ENCODE measurements around the gene NANOS3.

NANOS3 gene

DNA sequence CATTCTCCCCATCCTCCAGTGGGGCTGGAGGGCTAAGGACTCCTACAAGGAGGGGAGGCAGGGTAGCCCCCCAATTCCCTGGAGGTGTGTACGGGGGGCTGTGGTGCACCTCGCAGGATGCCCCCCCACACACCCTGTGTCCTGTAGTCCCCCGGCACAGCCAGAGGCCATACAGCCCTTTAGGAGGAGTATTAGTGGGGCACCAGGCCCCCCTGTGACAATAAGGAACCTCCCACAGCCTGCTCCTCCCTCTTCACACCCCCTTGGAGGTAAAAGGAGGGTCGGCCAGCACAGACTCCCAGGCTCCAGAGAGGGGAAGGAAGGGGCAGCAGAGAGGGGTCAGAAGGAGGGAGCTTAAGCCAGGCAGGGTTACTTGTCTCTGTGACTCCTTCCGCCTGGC is at the start of gene NANOS3:
Gene NANOS3, plus strand, starts transcription at position 301 of the 400 bp plus-strand sequence. CDS start 115 bp downstream, outside the sequence.
- DNase-seq, result no peak

DNA sequence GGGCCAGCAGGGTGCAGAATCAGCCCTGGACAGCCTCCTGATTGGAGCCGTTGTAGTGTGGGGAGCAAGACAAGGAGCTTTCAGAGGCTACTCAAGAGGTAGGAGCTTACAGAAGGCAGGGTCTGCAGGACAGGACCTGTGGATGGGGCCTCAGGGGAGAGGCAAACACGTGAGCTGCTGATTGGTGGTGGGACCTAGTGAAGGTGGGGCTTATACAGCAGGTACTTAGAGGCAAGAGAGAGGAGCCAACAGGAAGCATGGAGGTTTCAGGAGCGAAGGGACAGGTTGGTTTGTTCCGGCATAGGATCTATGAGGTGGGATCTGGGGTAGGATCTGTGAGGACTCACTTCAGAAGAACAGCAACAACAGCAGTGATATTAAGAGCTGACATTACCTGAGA is 49.3 kb upstream of the NANOS3 start:
- DNase-seq, result no peak

DNA sequence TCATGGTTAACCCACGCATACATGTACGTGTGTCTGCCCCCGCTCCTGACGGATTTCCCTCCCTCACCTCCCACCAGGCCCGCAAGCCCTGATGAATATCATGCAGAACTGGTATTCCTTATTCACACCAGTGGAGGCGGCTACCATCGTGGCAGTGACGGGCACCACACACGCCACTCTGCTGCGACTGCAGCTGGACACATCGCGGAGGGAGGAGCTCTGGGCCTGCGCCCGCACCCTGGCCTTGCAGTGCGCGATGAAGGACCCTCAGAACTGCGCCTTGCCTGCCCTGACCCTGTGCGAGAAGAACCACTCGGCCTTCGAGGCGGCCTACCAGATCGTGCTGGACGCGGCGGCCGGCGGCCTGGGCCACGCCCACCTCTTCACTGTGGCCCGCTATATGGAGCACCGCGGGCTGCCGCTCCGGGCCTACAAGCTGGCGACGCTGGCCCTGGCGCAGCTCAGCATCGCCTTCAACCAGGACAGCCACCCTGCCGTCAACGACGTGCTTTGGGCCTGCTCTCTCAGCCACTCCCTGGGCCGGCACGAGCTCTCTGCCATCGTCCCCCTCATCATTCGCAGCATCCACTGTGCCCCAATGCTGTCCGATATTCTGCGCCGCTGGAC is 46.7 kb upstream of the NANOS3 start:
- no peak for DNase-seq

DNA sequence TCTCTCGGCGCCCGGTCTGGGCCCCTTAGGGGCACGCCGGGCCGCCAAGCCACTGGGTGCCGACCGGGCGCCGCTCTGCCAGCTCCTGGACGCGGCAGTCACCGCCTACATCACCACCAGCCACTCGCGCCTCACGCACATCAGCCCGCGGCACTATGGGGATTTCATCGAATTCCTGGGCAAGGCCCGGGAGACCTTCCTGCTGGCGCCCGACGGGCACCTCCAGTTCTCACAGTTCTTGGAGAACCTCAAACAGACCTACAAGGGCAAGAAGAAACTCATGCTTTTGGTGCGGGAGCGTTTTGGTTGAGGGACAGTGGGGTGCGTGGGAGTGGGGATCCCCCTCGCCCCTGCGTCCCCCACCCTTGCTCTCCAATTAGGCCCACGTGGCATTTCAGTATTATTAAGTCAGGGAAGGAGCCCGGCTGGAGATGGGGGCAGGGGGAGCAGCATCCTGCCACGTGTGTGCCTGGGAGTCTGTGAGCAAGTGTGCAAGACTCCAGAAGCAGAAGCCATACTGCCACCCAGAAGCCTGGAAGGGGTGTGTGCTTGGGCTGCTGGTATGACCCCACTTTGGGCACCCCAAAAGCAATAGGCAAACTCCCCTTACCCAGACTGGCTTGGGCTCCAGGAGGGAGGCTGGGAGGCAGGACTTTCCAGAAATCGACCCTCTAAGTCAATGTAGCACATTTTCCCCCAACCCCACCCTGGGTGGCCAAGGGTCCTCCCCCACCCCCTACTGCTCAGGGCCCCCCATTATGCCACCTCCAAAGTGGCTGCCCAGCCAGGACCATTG is 46.0 kb upstream of the NANOS3 start:
- no peak for DNase-seq

DNA sequence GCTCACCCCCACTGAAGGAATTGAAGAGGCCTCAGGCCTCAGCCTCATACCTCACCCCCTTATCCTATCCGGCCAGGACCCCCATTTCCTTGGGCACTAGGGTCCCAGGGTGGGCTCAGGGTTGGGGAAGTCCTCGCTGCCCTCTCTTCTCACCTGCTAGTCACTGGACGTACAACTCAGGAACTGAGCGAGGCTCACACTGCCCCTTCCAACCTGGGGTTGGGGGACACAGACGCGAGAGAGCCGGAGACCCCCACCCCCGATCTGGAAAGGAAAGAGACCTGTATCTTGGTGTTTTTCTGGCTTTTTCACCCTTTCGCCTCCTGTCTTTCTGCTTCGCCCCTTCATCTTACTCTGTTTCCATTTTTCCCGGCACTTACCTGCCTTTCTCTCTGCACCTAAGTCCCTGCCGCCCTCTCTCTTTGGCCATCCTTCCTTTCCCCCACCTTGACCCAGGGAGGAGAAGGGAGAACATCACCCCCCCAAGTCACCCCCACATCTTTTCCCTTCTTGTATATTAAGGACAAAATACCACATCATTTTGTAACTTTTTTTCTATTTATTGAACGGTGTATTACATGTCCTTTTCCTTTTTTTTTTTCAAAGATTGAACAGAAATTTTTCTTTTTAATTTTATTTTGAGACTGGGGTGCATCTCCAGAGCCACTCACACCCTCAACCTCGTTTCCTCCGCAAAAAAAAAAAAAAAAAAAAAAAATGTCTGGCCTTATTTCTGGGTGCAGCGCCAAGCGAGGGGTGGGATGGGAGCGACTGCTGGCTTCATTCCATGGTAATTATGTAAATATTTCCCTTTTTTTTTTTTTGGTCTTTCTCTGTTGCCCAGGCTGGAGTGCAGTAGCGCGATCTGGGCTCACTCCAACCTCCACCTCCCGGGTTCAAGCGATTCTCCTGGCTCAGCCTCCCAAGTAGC is 45.1 kb upstream of the NANOS3 start:
- no peak for DNase-seq

DNA sequence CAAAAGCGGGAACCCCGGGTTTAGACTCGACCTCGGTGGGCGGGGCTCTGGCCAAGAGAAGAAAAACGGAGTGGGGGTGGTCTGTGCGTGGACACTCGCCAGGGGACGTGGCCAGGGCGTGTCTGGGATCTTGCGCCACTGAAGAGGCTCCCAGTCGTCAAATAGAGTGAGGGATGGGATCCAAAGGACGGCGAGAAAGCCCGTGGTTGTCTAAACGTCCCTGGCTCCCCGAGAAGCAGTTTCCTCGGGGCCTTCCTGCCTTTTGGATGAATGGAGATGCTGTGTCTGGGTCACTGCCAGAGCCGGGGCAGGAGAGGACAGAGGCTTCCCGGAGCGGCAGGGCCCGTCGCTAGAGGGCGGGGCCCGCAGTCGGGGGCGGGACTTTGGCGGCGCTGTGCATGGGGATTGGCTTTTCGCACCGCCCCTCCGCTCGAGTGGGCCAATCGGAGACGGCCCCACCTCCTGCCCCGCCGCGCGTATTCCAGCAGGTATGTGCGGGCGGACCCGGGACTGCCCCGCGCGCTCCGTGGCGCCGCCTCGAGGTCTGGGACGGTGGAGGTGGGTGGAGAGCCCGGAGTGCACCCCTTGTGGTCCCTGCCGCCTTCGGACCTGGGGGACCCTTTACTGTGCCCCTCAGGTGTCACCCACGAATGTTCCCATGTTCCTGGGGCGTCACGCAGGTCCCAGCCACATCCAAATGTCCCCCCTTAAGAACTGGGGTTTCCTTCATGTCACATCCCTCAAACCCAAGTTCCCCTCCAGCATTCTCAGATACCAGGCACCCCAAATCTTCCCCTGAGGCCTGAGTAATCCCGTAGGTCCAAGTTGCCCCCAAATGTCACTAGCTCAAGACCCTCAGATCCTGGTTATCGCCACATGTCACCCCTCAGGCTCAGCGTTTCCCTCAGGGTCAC is 43.3 kb upstream of the NANOS3 start:
- DNase-seq, result peak; percentile 62 to 80

DNA sequence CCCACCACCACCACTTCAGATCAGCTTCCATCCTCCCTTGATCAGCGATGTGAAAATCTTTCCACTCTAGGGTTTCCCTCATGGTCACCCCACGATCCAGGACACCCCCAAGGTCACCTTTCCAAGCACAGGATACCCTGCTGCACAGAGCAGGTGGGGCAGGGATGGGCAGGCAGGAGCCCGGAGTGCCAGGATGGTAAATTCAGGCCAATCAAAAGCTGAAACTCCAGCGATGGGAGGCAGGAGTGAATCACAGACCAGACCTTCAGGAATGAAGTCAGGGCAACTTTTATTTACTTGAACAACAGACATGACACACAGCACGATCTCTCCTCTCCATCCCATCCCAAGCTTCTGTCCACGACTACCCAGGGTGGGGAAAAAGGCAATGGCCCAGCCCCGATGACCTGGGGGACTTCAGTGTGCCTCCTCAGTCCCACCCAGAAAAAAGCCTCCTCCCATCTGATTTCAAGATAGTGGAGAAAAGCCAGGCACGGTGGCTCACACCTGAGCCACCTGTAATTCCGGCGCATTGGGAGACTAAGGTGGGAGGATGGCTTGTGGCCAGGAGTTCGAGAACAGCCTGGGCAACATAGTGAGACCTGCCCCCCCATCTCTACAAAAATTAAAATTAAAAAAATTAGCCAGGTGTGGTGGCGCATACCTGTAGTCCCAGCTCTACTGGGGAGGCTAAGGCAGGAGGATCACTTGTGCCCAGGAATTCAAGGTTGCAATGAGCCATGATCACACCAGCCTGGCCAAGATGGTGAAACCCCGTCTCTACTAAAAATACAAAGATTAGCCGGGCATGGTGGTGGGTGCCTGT is 42.5 kb upstream of the NANOS3 start:
- peak; percentile 73 to 76 for DNase-seq

DNA sequence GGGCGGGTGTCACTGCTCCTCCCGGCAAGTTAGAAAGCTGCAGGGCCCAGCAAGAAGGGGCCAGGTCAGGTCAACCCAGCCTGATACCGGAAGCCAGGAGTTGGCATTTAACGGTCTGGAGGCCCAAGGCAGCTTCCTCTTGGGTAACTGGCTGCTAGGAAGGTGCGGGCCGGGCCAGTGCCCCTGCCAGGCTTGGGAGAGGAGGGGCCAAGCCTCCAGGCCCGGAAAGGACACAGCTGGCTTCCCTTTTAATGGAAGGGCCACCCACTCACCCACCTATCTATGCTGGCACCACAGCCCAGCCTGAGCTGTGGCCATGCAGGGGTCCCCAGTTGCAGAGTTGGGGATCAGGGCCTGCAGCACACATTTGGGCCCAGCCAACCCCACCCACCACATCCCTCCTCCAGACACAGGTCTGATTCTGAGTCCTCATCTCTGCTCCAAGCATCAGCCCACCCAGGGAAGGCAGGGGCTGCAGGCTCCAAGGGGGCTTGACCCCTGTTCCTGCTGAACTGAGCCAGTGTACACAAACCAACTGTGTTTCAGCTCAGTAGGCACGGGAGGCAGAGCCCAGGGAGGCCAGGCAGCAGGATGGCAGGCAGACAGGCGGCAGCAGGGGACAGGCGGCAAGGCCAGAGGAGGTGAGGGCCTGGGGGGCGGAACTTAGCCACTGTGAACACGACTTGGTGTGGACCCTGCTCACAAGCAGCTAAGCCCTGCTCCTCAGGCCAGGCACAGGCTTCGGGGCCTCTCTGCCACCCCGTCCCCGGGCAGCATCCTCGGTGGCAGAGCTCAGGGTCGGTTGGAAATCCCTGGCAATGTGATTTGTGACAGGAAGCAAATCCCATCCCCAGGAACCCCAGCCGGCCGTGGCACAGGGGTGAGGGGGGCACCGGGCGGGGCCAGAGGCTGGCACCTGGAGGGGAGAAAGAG is 40.9 kb upstream of the NANOS3 start:
- DNase-seq, result peak; percentile 65 to 68

DNA sequence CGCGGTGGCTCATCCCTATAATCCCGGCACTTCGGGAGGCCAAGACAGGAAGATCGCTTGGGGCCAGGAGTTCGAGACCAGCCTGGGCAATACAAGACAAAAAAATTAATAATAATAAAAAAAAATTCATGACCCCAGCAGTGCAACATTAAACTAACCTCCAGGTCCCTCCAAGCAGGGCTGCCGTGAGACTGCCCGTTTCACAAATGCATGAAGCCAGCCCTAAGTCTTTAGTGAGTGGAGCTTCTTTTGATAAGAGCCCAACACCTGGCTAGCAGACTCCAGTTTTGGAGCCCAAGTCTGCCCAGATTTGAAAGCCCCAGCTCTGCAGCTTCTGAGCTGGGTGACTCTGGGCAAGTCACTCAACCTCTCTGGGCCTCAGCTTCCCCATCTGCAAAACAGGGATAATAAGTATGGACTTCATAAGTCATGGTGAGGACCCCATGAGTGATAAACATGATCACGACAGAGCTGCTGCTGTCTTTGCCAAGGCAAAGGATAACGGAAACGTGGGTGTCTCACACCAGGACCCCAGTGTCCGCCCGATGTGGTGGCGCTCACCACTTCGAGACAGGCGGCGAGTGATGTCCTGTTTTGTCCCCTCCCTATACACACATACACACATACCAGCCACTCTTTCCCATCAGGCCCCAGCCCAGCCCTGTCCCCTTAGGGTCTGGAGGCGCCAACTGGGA is 38.4 kb upstream of the NANOS3 start:
- no peak for DNase-seq

DNA sequence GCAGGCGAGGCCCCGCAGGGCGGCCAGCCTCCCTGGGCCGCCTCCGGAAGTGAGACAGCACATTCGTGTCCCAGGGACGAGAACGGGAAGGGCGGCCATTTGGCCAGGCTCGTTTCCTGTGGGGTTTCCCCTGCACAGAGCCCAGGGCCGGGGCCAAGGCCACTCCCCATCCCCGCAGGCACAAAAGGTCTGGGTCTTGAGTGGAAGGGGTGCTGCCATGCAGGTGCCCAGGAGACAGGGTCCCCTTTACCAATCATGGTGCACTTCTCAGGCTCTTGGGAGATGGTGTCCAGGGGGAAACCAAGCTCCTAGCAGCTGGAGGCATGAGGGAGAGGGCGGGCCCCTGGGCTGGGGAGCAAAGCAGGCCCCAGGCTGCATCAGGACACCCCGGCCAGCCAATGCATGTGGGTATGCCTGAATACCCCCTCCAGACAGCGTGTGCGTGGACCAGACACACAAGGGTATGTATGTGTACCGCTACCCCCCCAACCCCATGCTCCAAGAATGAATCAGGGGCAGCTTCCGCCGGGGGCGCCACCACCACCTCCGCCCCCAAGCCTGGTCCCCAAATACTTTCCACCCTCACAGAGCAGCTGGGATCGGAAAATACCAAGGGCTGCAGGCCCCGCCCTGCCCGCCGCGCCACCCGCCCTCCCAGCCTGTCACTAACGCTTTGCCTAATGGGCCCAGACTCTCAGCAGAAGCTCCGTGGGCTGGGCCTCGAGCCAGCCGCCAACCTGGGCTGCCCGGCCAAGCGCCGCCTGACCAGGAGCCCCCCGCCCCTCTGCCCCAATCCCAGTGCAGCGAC is 37.6 kb upstream of the NANOS3 start:
- DNase-seq, result peak; percentile 55 to 75

DNA sequence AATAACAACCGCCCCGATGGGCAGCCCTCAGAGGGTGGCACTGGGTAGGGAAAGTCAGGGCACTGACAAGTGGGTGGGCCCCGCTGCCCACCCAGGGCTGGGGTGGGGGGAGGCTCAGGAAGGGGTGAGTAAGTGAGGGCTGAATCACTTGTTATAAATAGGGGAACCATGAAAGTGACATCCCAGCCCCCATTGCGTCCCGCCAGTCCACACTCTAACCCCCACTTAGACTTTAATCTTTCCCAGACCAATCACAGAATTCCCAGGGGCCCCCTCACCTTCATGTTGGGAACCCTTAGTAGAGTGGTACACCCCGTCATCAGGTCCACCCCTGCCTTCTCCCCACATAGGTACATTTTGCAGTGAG is 37.0 kb upstream of the NANOS3 start:
- no peak for DNase-seq

DNA sequence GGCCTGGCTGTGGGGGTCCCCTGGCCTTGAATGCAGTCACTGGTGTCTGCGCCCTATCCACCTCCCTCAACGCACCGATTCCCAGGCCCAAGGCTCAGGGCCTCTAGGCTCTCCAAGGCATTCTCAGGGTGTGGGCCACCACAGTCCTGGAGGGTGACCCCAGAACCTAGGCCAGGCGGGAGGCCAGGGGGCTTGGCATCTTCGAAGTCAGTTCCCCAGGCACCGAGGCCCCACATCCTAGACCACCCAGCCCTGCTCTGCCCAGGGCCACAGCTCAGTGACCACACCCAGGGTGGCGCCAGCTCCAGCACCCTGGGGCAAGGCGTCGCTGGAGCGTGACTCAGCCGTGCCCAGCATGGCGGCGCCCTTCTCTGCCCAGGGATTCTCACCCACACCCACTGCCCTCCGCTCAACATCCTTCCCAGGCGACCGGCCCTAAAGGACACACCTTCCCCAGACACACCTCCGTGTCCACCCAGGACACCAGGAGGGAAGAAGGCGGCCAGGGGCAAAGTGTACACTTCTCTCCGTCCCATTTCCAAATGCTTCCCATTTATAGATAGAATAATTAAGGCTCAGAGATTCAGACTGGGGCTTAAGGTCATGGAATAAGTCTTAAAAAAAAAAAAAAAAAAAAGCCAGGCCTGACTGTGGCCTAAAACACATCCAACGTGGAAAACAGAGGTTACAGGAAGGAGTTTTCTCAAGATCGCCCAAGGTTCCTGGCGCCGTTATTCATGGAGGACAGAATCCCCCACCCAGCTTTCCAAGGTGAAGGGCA is 36.4 kb upstream of the NANOS3 start:
- peak in 1 of 2 experiments; percentile 76 for DNase-seq

DNA sequence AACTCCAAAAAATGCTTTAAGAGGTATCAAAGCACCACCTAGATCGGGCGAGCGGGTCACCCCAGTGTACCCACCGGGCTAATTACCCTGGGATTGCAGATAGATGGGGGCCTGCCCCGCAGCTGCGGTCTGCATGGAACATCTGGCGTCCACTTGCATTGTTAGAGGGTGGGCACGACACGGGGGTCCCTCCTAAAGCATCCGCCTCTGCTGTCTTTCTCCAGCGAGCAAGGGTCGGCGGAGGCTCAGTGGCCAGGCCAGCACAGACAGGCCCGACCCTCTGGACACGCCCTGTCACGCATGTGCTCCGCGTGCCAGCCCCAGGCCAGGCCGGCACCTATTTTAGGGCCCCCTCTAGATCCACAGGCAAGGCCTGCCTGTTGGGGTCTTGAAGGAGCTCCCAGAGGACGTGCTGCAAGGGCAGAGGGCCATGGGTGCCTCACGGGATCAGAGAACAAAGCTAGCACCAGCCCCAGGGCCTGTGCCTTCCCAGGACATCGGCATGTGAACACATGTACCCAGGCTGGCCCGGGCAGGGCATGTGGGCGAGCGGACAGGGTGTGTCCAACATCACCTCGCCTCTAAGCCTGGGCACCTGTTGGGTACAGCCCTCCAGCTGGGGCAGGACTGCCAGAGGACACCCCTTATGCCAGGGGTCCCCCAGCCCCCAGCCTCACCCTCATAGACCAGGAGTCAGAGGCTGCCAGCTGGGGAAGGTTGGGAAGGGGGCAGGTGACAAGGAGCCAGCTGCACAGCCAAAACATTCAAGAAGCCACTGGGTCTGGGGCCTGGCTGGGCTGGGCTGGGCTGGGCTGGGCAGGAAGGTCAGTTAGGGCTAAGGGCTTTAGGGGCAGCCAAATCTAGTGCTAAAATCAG is 35.6 kb upstream of the NANOS3 start:
- no peak for DNase-seq

DNA sequence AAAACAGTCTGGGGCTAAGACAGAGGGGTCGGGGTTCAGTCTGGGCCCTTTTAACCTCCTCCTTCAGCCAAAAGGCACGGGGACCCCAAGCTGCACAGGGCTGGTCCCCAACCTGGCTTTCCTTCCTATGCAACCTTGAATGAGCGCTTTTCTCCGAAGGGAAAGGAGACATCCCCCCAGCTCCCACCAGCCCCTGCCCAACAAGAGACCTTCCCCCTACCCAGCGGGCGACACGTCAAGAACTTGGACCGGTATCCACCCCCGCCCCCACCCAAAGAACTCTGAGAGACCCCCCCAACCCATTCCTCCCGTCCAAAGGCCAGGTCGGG is 35.0 kb upstream of the NANOS3 start:
- no peak for DNase-seq

DNA sequence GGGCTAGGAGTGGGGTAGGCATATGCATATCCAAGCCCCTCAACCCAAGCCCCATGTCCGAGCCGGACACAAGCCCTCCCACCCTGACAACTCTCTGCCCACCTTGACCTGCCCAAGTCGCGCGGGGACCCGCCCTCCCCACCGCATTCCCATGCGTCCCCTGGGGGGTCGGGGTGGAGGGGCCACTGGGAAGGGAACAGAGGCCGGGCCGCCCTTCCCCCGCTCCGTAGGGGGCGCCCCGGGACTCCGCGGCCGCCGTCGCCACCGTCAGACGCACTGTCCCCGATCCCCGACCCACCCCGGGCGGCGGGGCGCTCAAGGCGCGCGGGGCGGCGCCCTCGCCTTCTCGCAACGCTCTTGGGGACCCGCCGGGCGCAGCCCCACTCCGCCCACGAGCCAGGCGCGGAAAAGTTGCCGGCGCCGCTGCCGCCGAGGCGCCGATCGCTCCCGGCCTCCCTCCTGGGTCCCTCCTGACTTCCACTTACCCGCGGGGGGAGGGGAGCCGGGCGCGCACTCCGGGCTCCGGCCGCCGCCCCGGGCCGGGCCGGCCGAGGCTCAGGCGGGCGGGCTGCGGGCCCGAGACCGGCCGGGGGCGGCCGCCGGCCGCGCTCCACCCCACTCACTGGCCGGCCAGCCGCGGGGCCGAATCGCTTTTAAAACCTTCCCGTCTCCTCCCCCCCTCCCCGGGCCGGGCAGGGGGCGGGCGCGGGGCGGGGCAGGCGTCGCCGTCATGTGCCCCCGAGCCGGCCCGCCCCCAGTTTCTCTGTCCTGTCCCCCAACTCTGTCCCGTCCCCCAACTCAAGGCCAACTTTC is 34.4 kb upstream of the NANOS3 start:
- peak in 1 of 2 experiments; percentile 74 for DNase-seq

All from SW 1271 (cell line).